ENCODE data around the gene CGREF1. TPM values are rescaled to one million over a fixed set of nuclear protein-coding genes. Genes with fewer than 3 reads are reported as not detected.
A peak's percentile ranks its signal among the peaks of the same experiment; 100 is the strongest.

The CGREF1 gene
- total RNA-seq, 1 donor: under 0.01 TPM

DNA sequence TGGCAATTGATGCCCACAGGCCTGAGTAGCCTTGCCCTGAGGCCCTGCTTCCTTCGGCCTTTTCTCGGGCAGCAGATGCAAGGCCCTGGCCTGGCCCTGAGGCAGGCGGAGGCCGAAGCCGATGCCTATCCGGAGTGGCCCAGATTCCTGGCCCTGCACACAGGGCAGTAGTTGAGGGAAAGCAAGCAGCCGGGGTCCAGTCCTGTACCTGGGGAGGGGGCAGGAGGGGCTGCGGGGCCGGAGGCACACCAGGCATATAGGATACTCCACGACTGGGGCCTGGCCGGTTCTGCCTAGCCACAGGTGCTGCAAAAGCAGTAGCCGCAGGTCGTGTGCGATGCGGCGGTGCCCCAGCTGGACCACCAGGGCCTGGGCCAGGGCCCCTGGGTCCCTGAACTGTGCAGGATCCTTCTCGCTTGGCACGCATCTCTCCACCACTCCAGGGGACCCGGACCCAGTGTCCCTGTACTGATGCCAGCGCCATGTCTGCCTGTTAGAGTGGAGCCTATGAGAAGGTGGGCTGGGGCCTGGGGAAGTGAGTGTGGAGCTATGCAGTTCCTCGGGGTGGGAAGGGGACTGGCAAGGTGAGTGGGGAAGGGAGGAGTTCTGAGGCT lies 18.5 kb upstream of the CGREF1 start:
- TF ChIP-seq, protein P1, sequence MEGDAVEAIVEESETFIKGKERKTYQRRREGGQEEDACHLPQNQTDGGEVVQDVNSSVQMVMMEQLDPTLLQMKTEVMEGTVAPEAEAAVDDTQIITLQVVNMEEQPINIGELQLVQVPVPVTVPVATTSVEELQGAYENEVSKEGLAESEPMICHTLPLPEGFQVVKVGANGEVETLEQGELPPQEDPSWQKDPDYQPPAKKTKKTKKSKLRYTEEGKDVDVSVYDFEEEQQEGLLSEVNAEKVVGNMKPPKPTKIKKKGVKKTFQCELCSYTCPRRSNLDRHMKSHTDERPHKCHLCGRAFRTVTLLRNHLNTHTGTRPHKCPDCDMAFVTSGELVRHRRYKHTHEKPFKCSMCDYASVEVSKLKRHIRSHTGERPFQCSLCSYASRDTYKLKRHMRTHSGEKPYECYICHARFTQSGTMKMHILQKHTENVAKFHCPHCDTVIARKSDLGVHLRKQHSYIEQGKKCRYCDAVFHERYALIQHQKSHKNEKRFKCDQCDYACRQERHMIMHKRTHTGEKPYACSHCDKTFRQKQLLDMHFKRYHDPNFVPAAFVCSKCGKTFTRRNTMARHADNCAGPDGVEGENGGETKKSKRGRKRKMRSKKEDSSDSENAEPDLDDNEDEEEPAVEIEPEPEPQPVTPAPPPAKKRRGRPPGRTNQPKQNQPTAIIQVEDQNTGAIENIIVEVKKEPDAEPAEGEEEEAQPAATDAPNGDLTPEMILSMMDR (IDR thresholded peaks at IDR 0.05; ENCODE audit: insufficient read depth, low read depth, low read length): no peak
- no peak overlapping the region for H3K4me3 ChIP-seq (ENCODE audit: low read depth, low read length)
- DNase-seq (ENCODE audit: low read depth): no peak

DNA sequence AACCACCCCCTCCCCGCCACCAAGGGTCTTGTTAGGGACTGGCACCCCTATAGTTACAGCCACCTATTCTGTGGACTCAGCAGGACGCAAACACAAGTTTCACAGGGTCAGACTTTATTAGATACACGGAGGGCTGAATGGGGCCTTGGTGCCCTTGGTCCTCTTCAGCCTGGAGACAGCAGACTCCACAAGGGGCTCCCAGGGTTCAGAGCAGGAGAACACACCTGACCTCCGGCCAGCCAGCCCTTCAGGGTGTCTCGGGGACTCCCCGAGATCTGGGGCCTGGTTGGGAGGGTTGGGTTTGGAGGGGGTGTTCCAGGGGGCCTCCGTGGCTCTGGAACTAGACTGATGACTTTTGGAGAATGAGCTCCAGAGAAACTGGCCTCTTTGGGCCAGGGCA lies 17.8 kb upstream of the CGREF1 start:
- no peak for DNase-seq (ENCODE audit: low read depth)

DNA sequence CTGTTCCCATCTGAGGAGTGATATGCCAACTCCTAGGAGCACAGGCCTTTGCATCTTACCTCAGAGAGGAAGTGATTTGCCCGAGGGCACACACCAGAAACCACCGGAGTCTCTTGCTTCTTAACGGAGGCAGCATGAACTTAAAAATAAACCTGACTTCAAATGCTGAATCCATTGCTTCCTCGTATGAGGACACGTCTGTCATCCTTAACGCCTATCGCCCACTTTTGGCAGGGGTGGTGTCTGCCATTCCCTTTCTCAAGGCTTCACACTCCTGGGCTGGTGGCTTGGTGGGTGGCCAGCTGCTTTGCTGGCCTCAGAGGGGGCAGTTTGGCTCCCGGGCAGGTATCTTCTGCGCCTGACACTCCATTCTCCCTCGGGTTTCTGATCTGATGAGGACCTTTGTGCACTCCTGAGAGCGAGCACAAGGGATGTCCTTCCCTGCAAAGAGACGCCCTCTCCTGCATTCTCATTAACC lies 16.6 kb upstream of the CGREF1 start:
- TF ChIP-seq, protein P1 (IDR thresholded peaks at IDR 0.05; ENCODE audit: insufficient read depth, low read depth, low read length): no peak
- DNase-seq (ENCODE audit: low read depth): no peak
- no peak overlapping the region for H3K4me3 ChIP-seq (ENCODE audit: low read depth, low read length)

More for the DNA sequence above, 17.8 kb upstream of the CGREF1 start:
- TF ChIP-seq, protein P1 (IDR thresholded peaks at IDR 0.05; ENCODE audit: insufficient read depth, low read depth, low read length): no peak
- no peak overlapping the region for H3K4me3 ChIP-seq (ENCODE audit: low read depth, low read length)

DNA sequence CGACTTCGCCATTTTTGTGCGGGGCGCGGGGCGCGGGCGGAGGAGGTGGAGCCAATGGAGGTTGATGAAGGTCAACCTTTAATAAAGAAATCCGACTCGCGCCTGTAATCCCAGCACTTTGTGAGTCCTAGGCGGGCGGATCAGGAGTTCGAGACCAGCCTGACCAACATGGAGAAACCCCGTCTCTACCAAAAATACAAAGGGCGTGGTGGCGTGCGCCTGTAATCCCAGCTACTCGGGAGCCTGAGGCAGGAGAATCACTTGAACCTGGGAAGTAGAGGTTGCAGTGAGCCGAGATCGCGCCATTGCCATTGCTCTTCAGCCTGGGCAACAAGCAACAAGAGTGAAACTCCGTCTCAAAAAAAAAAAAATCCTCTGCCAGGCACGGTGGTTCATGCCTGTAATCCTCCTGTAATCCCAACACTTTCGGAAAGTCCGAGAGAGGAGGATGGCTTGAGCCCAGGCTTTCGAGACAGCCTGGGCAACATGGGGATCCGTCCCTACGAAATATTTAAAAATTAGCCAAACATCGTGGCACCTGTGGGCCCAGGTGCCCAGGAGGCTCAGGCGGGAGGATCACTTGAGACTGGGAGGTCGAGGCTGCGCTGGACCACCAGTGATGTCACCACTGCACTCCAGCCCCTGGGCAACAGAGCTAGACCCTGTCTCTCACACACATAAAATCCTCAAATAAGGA lies 16.0 kb upstream of the CGREF1 start:
- TF ChIP-seq, protein P1 (IDR thresholded peaks at IDR 0.05; ENCODE audit: insufficient read depth, low read depth, low read length): no peak
- H3K4me3 ChIP-seq (ENCODE audit: low read depth, low read length): peak overlapping the region; percentile 93

DNA sequence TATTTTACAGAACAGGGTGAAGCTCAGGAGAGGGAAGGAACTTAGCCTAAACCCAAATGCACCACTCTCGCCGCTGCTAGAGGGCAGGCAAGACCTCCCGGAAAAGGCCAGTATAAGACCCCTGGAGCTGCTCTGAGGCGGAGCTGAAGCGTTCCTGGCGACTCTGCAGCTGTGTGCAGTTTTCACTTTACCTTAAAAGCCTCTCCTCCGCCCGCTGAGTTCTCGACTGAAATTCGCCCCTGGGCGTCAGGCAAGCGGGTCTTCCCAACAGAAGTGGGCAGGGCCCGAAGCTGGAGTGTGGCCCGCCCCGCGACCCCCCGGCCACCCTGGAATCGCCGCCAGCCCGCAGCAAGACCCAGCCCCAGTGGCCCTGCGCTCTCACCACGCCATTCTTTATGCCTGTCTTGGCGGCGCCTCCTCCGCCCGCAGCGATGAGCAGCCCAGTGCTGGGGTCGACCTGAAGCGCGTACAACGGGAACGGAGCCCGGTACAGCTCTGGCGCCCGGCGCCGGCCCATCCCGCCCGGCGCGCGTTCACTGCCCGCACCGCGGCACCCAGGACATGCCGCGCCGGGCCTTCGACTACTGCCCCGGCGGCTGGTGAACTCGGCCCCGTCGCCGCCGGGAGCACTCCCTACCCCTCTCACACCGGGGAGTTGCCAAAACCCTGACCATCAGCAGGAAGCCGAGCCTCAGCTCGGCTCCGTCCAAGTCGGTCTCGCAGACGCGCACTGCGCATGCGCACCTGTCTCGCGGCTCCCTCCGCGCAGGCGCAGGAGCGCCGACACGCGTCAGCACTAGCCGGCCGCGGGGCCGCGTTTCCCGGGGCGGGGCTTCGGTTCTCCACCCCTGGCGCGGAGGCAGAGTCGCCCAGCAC lies 15.2 kb upstream of the CGREF1 start, which contains the start of gene PREB:
Gene PREB, minus strand, starts transcription at position 732 of the 876 bp plus-strand sequence. Its CDS starts 215 bp downstream, at position 517.
- peak within 1 kb of the TSS; percentile 93 for H3K4me3 ChIP-seq (ENCODE audit: low read depth, low read length)
- peak; percentile 94 for DNase-seq (ENCODE audit: low read depth)
- TF ChIP-seq, protein P1 (IDR thresholded peaks at IDR 0.05; ENCODE audit: insufficient read depth, low read depth, low read length): peak; percentile 38

More for the DNA sequence above, 16.0 kb upstream of the CGREF1 start:
- DNase-seq (ENCODE audit: low read depth): no peak

DNA sequence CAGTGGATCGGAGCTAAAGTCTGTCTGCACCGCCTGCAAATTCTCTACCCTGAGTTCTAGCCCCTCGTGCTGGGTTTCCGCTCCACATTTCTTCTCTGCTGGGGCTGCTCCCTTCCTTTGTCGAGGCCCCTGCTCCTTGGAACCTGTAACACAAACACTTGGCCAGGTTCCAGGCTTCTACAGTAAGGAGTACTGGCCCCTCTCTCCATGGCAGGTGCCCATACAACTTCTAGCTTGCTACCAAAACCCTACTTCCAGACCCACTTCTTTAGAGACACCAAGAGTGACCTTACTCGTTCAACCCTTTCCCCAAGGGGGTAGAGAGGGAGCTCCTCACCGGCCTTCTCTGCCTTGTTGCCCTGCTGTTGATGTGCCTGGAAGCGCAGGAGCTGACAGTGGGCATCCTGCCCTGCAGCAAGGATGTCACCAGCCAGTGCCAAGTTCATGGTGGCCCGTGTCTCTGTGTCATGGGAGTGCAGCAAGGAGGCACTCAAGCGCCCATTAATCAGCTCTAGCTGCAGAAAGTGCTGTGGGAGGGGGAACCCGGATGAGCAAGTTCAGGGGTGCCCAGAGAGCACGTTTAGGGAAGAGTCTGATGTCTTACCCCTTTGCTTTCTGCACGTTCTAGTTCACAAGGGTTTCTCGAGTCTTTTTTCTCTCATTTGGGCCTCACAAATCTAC lies 14.4 kb upstream of the CGREF1 start:
- DNase-seq (ENCODE audit: low read depth): no peak
- H3K4me3 ChIP-seq (ENCODE audit: low read depth, low read length): peak overlapping the region; percentile 93

More for the DNA sequence above, 14.4 kb upstream of the CGREF1 start:
- TF ChIP-seq, protein P1 (IDR thresholded peaks at IDR 0.05; ENCODE audit: insufficient read depth, low read depth, low read length): no peak

Data from fibroblast of villous mesenchyme (primary cell).